Caco-2 (cell line): Measurements from ENCODE around the gene IQGAP2. TPM values are rescaled to one million over a fixed set of nuclear protein-coding genes. Genes with fewer than 3 reads are reported as not detected.

ENCODE experiments used
- BruUV-seq: library from RNA; stranded (reverse); fragments of 400-500 nt; replicated peaks from 2 replicates; lab custom pipeline; 2021; lab: Mats Ljungman, UMichigan
- CTCF ChIA-PET: fragments of 300-600 bp; sonication (Branson Sonifier 250); formaldehyde crosslinking; loops from one replicate; lab custom pipeline; 2022; ENCODE audit warnings: antibody characterized with exemption; lab: Charles Lee
- POLR2A ChIA-PET: fragments of 300-600 bp; sonication (Branson Sonifier 250); formaldehyde crosslinking; loops from one replicate; lab custom pipeline; 2022; ENCODE audit warnings: antibody characterized with exemption; lab: Charles Lee
- DNase-seq, 2 experiments: peaks; one replicate each; pipeline versions ENCODE4 v3.0.0 to v3.0.0-alpha.2; 2020 to 2022
- H3K27me3 ChIP-seq: replicated peaks from 2 replicates; pipeline ENCODE4 v1.6.0; 2011; ENCODE audit warnings: low read length; ENCODE audit not compliant: control insufficient read depth, insufficient read depth
- H3K36me3 ChIP-seq: 2 replicates; pipeline ENCODE4 v1.5.1; 2011; ENCODE audit warnings: low read length; ENCODE audit not compliant: control insufficient read depth, insufficient read depth
- H3K4me1 ChIP-seq: fragments of 250-450 bp; sonication (Bioruptor Pico); 2 replicates; pipeline ENCODE4 v1.5.1; 2020; ENCODE audit warnings: mild to moderate bottlenecking
- H3K4me3 ChIP-seq: 2 replicates; pipeline ENCODE4 v1.5.1; 2011; ENCODE audit warnings: low read depth, mild to moderate bottlenecking, control low read depth, low read length
- H3K9me3 ChIP-seq: fragments of 250-450 bp; sonication (Bioruptor Pico); 2 replicates; pipeline ENCODE4 v1.5.1; 2020; ENCODE audit warnings: mild to moderate bottlenecking, moderate library complexity
- H3K27ac Mint-ChIP-seq: one replicate; pipeline ENCODE4 v1.8.0; 2022; ENCODE audit warnings: mixed read lengths; ENCODE audit not compliant: unreplicated experiment
- H3K27me3 Mint-ChIP-seq: one replicate; pipeline ENCODE4 v1.8.0; 2022; ENCODE audit warnings: mixed read lengths; ENCODE audit not compliant: insufficient read depth, unreplicated experiment
- H3K36me3 Mint-ChIP-seq: one replicate; pipeline ENCODE4 v1.8.0; 2022; ENCODE audit warnings: mild to moderate bottlenecking, mixed read lengths; ENCODE audit not compliant: insufficient read depth, unreplicated experiment
- H3K4me1 Mint-ChIP-seq: one replicate; pipeline ENCODE4 v1.8.0; 2022; ENCODE audit warnings: low read depth, mixed read lengths; ENCODE audit not compliant: unreplicated experiment
- H3K4me3 Mint-ChIP-seq: one replicate; pipeline ENCODE4 v1.8.0; 2022; ENCODE audit warnings: mild to moderate bottlenecking, moderate library complexity, mixed read lengths; ENCODE audit not compliant: unreplicated experiment
- H3K9me3 Mint-ChIP-seq: one replicate; pipeline ENCODE4 v1.8.0; 2022; ENCODE audit warnings: mixed read lengths; ENCODE audit not compliant: unreplicated experiment
- CTCF ChIP-seq, 2 experiments: fragments of 200-600 bp in 1 of 2; IDR thresholded peaks; 1 replicate in 1 of 2; 2 replicates in 1 of 2; pipeline versions ENCODE4 v1.5.1 to v1.8.0; 2011 to 2022; ENCODE audit warnings: antibody characterized with exemption in 1 of 2, control low read depth in 1 of 2, inconsistent platforms in 1 of 2, low read depth in 1 of 2, low read length in 1 of 2, mild to moderate bottlenecking in 1 of 2, moderate library complexity in 1 of 2; ENCODE audit not compliant: insufficient read depth in 1 of 2, severe bottlenecking in 1 of 2, unreplicated experiment in 1 of 2
- intact Hi-C: fragments of 100-400 bp; cut with micrococcal nuclease; formaldehyde crosslinking; loops from one replicate; pipeline ENCODE4 v1.10.0; 2022; ENCODE audit not compliant: unreplicated experiment
- total RNA-seq: library from RNA; stranded (reverse); gene quantifications from 2 replicates; pipeline ENCODE4 v1.2.3, GENCODE V29; 2022

IQGAP2 gene
- total RNA-seq, 1 experiment from 2014 or later: 89.4 TPM

DNA sequence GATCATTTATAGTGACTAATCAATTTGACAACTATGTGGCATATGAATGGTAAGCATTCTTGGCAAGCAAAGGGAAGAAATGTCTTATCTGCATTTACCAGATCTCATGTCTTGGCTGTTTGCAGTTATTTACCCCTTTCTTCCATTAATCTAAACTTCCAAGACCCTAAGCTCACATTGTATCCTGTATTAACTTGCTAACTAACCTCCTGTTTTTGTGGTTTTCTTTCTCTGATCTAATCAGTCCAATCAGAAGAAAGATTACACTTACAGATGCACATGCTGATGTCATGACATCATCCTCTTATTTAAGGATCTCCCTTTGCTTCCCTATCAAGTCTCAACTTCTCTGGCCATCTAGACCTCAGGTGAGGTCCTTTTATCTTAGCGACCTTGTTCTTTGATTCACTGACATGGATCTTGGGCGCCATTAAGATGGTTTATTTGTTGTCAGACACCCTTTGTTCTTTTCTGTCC lies 124.6 kb downstream of the IQGAP2 start:
- H3K9me3 Mint-ChIP-seq: no peaks in the 10 kb centered on the region
- H3K4me3 Mint-ChIP-seq: peak overlapping the region; percentile 7
- no peaks in the 10 kb centered on the region for H3K27me3 Mint-ChIP-seq
- intact Hi-C loops: no loop called here
- Histone ChIP-seq H3K4me1 (peaks cover 88% of the 10 kb centered on the region), H3K27me3 (no peaks in the 10 kb centered on the region), H3K9me3 (no peaks in the 10 kb centered on the region), H3K4me3 (no peak overlapping the region), H3K36me3 (no peaks in the 10 kb centered on the region)
- DNase-seq: peak; percentile 74 to 75
- BruUV-seq: no TSS peak
- ChIA-PET CTCF (no interaction called here), POLR2A (interaction anchor here (0.5 to 0.9 kb wide), 2 partner anchors 123 to 1247 kb away, joined by 3 read pairs; no protein-coding TSS in a partner anchor)
- H3K36me3 Mint-ChIP-seq: peaks cover 16% of the 10 kb centered on the region
- H3K27ac Mint-ChIP-seq: peak overlapping the region; percentile 77
- H3K4me1 Mint-ChIP-seq: peaks cover 31% of the 10 kb centered on the region
- TF ChIP-seq CTCF (IDR thresholded peaks at IDR 0.05; ENCODE audit: insufficient read depth in 1 of 2, low read depth in 1 of 2, low read length in 1 of 2, severe bottlenecking in 1 of 2, unreplicated experiment in 1 of 2): no peak

GRCh38 chr5:76528547-76529331 lies 125.7 kb downstream of the IQGAP2 start:
- BruUV-seq: TSS peak; percentile 45
- Mint-ChIP-seq H3K4me1 (peaks cover 32% of the 10 kb centered on the region), H3K27ac (peak overlapping the region; percentile 77), H3K27me3 (no peaks in the 10 kb centered on the region), H3K36me3 (peaks cover 25% of the 10 kb centered on the region), H3K4me3 (no peak overlapping the region), H3K9me3 (no peaks in the 10 kb centered on the region)
- Histone ChIP-seq H3K27me3 (no peaks in the 10 kb centered on the region), H3K9me3 (no peaks in the 10 kb centered on the region), H3K4me3 (no peak overlapping the region), H3K4me1 (peaks cover 79% of the 10 kb centered on the region), H3K36me3 (no peaks in the 10 kb centered on the region)
- TF ChIP-seq CTCF (IDR thresholded peaks at IDR 0.05; ENCODE audit: insufficient read depth in 1 of 2, low read depth in 1 of 2, low read length in 1 of 2, severe bottlenecking in 1 of 2, unreplicated experiment in 1 of 2): no peak
- intact Hi-C loops: no loop called here
- CTCF ChIA-PET: no interaction called here
- DNase-seq: no peak
- POLR2A ChIA-PET: interaction anchor here (0.5 kb wide), 1 partner anchor 123 kb away, joined by 3 read pairs; no protein-coding TSS in a partner anchor

DNA sequence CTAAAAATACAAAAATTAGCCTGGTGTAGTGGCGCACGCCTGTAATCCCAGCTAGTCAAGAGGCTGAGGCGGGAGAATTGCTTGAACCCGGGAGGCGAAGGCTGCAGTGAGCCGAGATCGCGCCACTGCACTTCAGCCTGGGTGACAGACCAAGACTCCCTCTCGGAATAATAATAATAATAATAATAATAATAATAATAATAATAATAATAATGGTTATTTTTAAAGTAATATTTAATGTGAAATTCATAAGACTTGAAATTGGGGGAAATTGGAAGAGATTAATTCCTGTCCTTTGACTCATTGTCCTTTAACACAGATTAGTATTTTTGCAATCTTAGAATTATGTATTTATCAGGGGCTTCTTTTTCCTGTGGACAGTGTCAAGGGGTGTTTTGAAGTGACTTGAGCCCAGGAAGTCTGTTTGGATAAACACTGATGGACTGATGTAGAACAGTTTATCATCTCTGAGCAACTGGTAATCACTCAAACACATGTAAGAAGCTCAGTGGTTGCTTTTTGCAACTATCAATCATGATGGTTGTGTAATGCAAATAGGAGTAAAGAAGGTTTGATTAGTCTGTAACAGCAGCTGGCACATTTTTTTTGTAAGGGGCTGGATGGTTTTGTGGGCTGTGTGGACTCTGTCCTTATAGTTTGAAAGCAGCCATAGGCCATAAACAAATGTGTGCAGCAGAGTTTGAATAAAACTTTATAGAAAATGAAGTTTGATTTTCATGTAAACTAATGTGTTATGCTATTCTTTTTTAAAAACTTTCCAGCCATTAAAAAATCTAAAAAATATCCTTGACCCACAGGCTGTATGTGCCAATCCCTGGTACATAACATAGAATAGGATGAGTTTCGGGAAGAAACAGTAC lies 126.6 kb downstream of the IQGAP2 start:
- Histone ChIP-seq H3K4me3 (no peak overlapping the region), H3K9me3 (no peaks in the 10 kb centered on the region), H3K27me3 (no peaks in the 10 kb centered on the region), H3K4me1 (peaks cover 79% of the 10 kb centered on the region), H3K36me3 (no peaks in the 10 kb centered on the region)
- Mint-ChIP-seq H3K4me3 (no peak overlapping the region), H3K36me3 (peaks cover 26% of the 10 kb centered on the region), H3K9me3 (no peaks in the 10 kb centered on the region), H3K27ac (peak overlapping the region; percentile 77), H3K4me1 (peaks cover 42% of the 10 kb centered on the region), H3K27me3 (no peaks in the 10 kb centered on the region)
- intact Hi-C loops: no loop called here
- BruUV-seq: no TSS peak
- no peak for TF ChIP-seq CTCF (IDR thresholded peaks at IDR 0.05; ENCODE audit: insufficient read depth in 1 of 2, low read depth in 1 of 2, low read length in 1 of 2, severe bottlenecking in 1 of 2, unreplicated experiment in 1 of 2)
- ChIA-PET POLR2A (interaction anchor here (0.5 kb wide), 1 partner anchor 124 kb away, joined by 3 read pairs; no protein-coding TSS in a partner anchor), CTCF (no interaction called here)
- DNase-seq: peak in 1 of 2 experiments; percentile 42
